ENCODE measurements around the gene SNX9. TPM values are rescaled to one million over a fixed set of nuclear protein-coding genes. Genes with fewer than 3 reads are reported as not detected.
"Not testable (repeated sequence)": the region's sequence is repeated elsewhere in the genome, so short reads cannot be mapped to it uniquely, and the experiment has no call there.

SNX9 gene
- total RNA-seq, 1 experiment from 2014 or later = 31.3 TPM

GRCh38 chr6:157937916-157938315, 114.9 kb downstream of the SNX9 start:
- Histone ChIP-seq H3K4me2 (ENCODE audit: insufficient read depth, insufficient read length, low read length) (no peak overlapping the region), H3K4ac (ENCODE audit: low read depth, low read length) (no peak overlapping the region), H2BK120ac (ENCODE audit: low read depth, low read length, poor library complexity, severe bottlenecking) (no peak overlapping the region), H2BK12ac (ENCODE audit: insufficient read length, low read depth, low read length) (no peak overlapping the region), H3K9me3 (ENCODE audit: control insufficient read depth, low read depth, low read length) (no peaks in the 10 kb centered on the region), H3K27me3 (ENCODE audit: insufficient read depth, low read length) (no peaks in the 10 kb centered on the region), H3K23ac (ENCODE audit: insufficient read length, low read depth, low read length) (no peak overlapping the region), H3K79me2 (ENCODE audit: insufficient read depth, low read length) (no peaks in the 10 kb centered on the region), H3T11ph (ENCODE audit: low read length) (no peak overlapping the region), H4K8ac (replicated peaks; ENCODE audit: insufficient read length, low read depth, low read length) (no peak overlapping the region), H2AK5ac (ENCODE audit: insufficient read length, low read length) (no peak overlapping the region), H2BK20ac (ENCODE audit: low read depth, low read length, poor library complexity, severe bottlenecking) (no peak overlapping the region), H3K9ac (ENCODE audit: extremely low read depth, insufficient read length, low read length) (no peak overlapping the region), H4K91ac (ENCODE audit: insufficient read length, low read depth, low read length) (no peak overlapping the region), H3K14ac (ENCODE audit: insufficient read depth, low read length) (no peak overlapping the region), H3K56ac (ENCODE audit: insufficient read length, low read depth, low read length) (no peak overlapping the region), H3K4me1 (ENCODE audit: insufficient read depth, low read length) (no peaks in the 10 kb centered on the region), H2AFZ (ENCODE audit: low read length) (no peak overlapping the region), H4K20me1 (ENCODE audit: control insufficient read depth, insufficient read depth, insufficient read length) (no peaks in the 10 kb centered on the region), H3K27ac (ENCODE audit: insufficient read length, low read depth, low read length) (no peak overlapping the region), H3K79me1 (ENCODE audit: insufficient read depth, low read depth, low read length, poor library complexity, severe bottlenecking) (no peaks in the 10 kb centered on the region), H3K23me2 (ENCODE audit: insufficient read length, low read depth, low read length, poor library complexity, severe bottlenecking) (no peaks in the 10 kb centered on the region), H2BK15ac (ENCODE audit: low read depth, low read length) (no peak overlapping the region), H3K18ac (ENCODE audit: insufficient read length, low read depth, low read length) (no peak overlapping the region), H4K5ac (ENCODE audit: insufficient read length, low read depth, low read length) (no peak overlapping the region), H2BK5ac (ENCODE audit: insufficient read length, low read length) (no peak overlapping the region)
- Mint-ChIP-seq H3K27ac (no peak overlapping the region), H3K36me3 (ENCODE audit: insufficient read depth in 1 of 3, low read depth in 3 of 3) (peaks cover 8 to 79% (median 53%) of the 10 kb centered on the region in 3 experiments; a peak in 6 of 7 replicates), H3K9me3 (no peaks in the 10 kb centered on the region), H3K4me3 (no peak overlapping the region), H3K4me1 (no peaks in the 10 kb centered on the region), H3K27me3 (ENCODE audit: low read depth) (no peaks in the 10 kb centered on the region)
- no CpG with 5 or more reads among the region's 6 CpGs for WGBS (ENCODE audit: extremely low coverage, insufficient read length, low lambda C conversion rate)
- no peak for TF ChIP-seq CTCF (conservative IDR thresholded peaks at IDR 0.05)
- no peak for DNase-seq

- not testable (repeated sequence) for H3K27me3 ChIP-seq (ENCODE audit: insufficient read depth, low read length); H2BK20ac ChIP-seq (ENCODE audit: low read depth, low read length, poor library complexity, severe bottlenecking); H3K4ac ChIP-seq (ENCODE audit: low read depth, low read length); H3K79me1 ChIP-seq (ENCODE audit: insufficient read depth, low read depth, low read length, poor library complexity, severe bottlenecking); H3K9me3 Mint-ChIP-seq; H4K91ac ChIP-seq (ENCODE audit: insufficient read length, low read depth, low read length); H3K27ac ChIP-seq (ENCODE audit: insufficient read length, low read depth, low read length); H2BK5ac ChIP-seq (ENCODE audit: insufficient read length, low read length); DNase-seq; H3K4me1 Mint-ChIP-seq; H4K5ac ChIP-seq (ENCODE audit: insufficient read length, low read depth, low read length); H3K23ac ChIP-seq (ENCODE audit: insufficient read length, low read depth, low read length); H2AFZ ChIP-seq (ENCODE audit: low read length); H4K8ac ChIP-seq (replicated peaks; ENCODE audit: insufficient read length, low read depth, low read length); H3K23me2 ChIP-seq (ENCODE audit: insufficient read length, low read depth, low read length, poor library complexity, severe bottlenecking); H2BK120ac ChIP-seq (ENCODE audit: low read depth, low read length, poor library complexity, severe bottlenecking); H2AK5ac ChIP-seq (ENCODE audit: insufficient read length, low read length); H3K14ac ChIP-seq (ENCODE audit: insufficient read depth, low read length); H2BK12ac ChIP-seq (ENCODE audit: insufficient read length, low read depth, low read length); H3K9me3 ChIP-seq (ENCODE audit: control insufficient read depth, low read depth, low read length); H3K27me3 Mint-ChIP-seq (ENCODE audit: low read depth); H3K18ac ChIP-seq (ENCODE audit: insufficient read length, low read depth, low read length); H3K27ac Mint-ChIP-seq; H3K4me1 ChIP-seq (ENCODE audit: insufficient read depth, low read length); H2BK15ac ChIP-seq (ENCODE audit: low read depth, low read length); H3K79me2 ChIP-seq (ENCODE audit: insufficient read depth, low read length); H4K20me1 ChIP-seq (ENCODE audit: control insufficient read depth, insufficient read depth, insufficient read length); H3T11ph ChIP-seq (ENCODE audit: low read length); H3K4me2 ChIP-seq (ENCODE audit: insufficient read depth, insufficient read length, low read length); H3K56ac ChIP-seq (ENCODE audit: insufficient read length, low read depth, low read length); H3K4me3 Mint-ChIP-seq; H3K9ac ChIP-seq (ENCODE audit: extremely low read depth, insufficient read length, low read length)
- WGBS (ENCODE audit: extremely low coverage, insufficient read length, low lambda C conversion rate) = no CpG with 5 or more reads among the region's 12 CpGs
- H3K36me3 Mint-ChIP-seq (ENCODE audit: insufficient read depth in 1 of 3, low read depth in 3 of 3) = peaks cover 17 to 82% (median 54%) of the 10 kb centered on the region in 3 experiments
Observed at GRCh38 chr6:157940375-157941036, 117.5 kb downstream of the SNX9 start.

Measured in H9 (cell line).